Ecto neural progenitor cell (in vitro differentiated cells): ENCODE measurements around the gene KRT27.
"Not testable (repeated sequence)": the region's sequence is repeated elsewhere in the genome, so short reads cannot be mapped to it uniquely, and the experiment has no call there.

ENCODE experiments used
- DNase-seq: peaks from one replicate; pipeline ENCODE4 v3.0.0-alpha.2; 2018; ENCODE audit warnings: low spot score

Gene KRT27

DNA sequence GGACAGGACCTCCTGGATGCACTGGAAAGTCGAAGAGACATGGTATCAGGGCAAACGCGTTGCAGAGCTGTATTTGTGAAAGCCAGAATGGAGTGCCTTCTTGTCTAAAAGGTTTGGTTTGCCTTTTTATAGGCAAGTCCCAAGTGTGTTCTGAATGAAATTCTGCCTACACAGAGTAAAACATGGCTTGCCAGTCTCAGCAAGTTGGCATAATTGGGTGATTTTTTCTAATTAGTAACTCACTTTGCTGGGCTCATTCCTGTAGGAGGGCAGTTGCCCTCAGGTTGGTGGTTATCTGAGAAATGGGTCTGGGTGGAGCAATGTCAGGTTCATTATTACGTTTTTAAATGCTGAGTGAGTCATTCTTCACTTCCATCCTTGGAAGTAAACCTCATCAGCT, 27.1 kb downstream of the KRT27 start, which contains the start of gene KRT25:
Gene KRT25, minus strand, starts transcription at position 101 of the 400 bp plus-strand sequence. Its CDS starts 60 bp downstream, at position 41.
- no peak for DNase-seq

DNA sequence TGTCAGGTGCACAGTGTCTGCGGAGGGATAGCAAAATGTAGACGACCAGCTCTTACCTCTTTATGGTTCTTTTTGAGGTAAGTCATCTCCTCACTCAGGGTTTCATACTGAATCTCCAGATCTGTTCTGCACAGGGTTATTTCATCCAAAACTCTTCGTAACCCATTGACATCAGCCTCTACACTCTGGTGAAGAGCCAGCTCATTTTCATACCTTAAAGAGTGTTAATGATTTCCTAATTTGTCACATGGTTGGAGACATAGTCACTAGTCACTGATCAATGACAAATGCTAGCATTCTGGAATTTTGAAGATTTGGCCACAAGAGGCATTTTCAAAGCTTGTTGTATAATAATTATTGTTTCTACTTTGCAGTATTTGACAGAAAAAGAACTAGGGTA, 28.5 kb downstream of the KRT27 start:
- no peak for DNase-seq

DNA sequence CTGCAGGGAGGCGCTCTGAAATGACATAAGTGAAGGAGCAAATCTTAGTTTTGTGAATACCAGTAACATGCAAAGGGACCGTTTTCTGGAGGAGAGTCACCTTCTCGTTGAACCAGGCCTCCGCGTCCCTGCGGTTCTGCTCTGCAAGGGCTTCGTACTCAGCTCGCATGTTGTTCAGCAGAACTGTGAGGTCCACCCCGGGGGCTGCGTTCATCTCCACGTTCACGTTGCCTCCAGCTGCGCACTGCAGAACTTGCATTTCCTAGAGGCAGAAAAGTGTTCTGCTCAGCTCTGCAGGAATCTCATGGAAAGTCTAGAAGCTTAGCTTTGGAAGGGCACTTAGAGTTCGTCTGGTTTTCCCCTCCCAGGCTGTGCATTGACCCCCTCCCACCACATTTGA, 31.3 kb downstream of the KRT27 start:
- DNase-seq = no peak

DNA sequence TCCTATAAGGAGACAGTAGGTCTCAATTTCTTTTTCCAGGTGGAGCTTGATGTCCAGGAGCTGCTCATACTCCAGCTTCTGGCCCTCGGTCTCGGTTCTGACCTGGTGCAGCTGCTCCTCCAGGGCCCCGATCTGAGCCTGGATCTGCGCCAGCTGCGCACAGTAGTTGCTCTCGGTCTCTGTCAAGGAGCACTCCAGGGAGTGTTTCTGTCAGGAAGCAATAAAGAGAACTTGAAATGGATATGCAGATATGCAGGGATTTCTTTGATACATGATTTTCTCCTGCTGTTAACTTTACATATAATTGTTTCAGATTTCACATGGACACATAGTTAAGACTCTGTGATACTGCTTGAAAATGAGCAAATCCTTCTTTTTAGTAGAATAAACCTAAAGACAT, 32.0 kb downstream of the KRT27 start:
- no peak for DNase-seq

DNA sequence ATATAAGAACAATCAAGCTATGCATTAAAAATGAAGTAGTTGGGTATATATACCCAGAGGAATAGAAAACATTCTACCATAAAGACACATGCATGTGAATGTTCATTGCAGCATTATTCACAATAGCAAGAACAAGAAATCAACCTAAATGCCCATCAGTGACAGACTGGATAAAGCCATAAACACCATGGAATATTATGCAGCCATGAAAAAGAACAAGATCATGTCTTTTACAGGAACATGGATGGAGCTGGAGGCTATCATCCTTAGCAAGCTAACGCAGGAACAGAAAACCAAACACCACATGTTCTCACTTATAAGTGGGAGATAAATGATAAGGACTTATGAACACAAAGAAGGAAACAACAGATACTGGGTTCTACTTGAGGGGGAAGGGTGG, 33.7 kb downstream of the KRT27 start:
- DNase-seq = not testable (repeated sequence)

DNA sequence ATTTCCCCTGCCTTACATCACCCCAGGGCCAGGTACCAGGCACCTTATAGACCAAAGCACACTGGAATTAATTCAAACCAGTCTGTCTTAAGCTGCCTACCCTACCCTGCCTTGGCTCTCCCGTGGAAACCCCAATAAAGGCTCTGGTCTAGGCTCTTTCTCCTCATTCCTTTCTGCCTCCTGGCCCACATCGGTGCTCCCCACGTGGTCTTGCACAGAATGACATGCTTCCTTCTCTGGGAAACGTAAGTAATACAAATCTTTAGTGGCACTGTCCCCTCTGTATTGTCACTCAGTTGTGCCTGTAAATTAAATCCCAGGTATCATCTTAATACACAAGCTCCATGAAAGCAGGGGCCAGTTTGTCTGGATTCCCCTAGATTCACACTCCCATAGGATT, 43.8 kb downstream of the KRT27 start:
- no peak for DNase-seq

DNA sequence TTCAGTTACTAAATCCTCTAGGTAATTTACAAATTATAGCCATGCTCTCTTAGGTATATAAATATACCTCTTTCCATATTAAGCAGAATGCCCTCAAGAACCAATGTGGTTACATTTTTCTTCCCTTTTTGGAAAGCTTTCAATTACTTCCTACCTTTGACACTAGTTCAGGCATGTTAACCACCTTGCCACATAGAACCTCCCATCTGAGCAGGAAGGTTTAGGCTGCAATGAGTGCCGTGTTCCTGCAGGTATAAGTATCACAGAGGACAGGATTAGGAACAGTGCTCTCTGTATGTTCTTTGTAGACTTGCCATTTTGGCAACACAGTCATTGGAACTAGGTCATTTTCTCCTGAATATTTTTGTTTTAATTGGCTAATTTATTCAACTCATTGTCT, 47.3 kb downstream of the KRT27 start:
- no peak for DNase-seq

DNA sequence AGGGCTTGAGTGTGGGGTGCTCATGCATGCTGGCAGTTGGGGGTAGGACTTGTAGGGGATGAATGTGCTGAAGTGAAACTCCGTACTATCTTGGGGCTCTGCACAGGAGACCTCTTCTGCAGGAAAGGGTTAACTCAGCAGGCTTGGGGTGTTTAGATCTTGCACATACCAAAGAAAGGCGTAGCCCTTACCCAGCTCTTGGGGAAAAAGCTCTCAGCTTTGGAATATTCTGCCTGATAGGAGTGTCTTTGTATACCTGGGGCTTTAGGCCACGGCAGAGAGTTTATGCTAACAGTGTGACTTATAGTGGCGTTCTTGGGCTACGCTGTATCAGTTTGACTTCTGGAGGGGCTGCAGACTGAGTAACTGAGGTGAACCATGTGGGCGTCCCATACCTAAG, 48.3 kb downstream of the KRT27 start:
- no peak for DNase-seq

DNA sequence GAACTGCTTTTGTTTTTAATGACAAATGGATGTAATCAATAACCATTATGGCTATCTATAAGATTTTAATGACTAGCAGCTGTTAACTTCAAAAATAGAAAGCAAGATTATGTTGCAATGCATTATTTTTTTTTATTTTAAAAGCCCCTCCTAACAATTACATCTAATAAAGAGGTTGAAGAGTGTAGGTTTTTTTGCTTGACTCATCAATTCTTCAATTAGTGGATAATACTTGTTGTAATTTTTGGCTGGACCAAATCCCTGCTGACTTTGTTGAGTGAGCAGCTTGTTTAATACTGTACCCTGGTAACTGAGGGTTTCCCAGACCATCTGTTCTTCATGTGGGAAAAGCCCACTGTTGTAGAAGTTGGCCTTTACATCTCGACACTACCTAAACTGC, 51.4 kb downstream of the KRT27 start:
- no peak for DNase-seq

DNA sequence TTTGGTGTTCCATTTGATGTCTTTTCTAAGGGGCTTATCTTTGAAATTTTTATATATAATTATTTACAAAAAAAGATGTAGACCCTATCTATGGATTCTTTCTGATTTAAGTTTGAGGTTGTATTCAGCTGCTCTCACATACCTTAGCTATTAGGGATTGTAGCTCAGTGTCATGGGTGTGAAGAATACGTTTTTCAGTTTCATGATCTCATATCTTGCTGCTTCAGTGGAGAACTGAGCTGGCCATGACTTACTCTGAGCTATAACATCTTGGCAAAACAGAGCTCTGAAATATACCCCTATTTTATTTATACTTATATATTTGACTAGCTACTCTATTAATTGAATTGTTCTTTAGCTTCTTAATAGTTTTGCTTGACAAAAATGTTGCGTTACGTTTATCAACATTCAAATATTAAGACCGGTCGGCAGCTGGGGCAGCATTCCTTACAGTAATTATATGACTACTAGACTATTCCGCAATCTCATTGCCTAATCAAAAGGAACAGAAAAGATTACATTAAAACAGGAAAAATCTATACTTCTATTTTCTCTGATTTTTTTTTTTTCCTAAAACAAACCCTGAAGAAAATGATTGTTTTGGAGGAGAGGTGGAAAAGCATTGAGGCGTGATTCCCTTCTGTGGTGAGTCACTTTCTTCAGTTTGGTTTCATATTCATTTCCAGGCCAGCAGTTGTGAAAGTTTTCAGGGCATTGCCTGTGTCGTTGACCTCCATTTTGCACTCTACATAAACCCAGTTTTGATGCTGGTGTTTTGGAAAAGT, 54.7 kb downstream of the KRT27 start:
- DNase-seq = no peak

DNA sequence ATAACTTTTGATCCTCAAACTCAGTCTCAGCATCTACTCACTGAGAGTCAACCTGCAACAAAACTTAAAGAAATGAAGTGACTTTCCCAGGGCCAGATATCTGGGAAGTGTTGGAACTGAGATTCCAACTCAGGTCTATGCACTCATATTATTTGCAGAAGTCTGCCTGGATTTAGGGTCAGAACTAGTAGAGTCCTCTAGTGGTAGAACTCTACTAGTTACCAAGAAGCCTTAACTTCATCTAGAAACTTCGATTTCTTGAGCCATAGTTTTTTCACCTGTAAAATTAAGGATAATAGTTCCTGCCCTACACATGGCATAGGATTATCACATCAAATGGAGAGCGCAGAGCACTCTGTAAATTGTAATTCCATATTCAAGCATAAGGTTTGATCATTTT, 55.4 kb downstream of the KRT27 start:
- DNase-seq = no peak
